ENCODE measurements around the gene LRRC58.

- TF ChIP-seq CTCF (conservative IDR thresholded peaks at IDR 0.05; ENCODE audit: low read length) (no peak), EZH2phosphoT487 (IDR thresholded peaks at IDR 0.05; ENCODE audit: borderline replicate concordance, low read depth, low read length) (no peak)
These were observed 67.9 kb downstream of the LRRC58 start for GRCh38 chr3:120281261-120281660.
